ENCODE data around the gene ARL6IP5. TPM values are rescaled to one million over a fixed set of nuclear protein-coding genes. Genes with fewer than 3 reads are reported as not detected.

ARL6IP5 gene
- total and polyA plus RNA-seq, 9 of the 15 experiments (the other 6 are each of a cell fraction or from before 2014, with no cell fraction given): 10.3 to 54.0 (median 12.7) TPM

DNA sequence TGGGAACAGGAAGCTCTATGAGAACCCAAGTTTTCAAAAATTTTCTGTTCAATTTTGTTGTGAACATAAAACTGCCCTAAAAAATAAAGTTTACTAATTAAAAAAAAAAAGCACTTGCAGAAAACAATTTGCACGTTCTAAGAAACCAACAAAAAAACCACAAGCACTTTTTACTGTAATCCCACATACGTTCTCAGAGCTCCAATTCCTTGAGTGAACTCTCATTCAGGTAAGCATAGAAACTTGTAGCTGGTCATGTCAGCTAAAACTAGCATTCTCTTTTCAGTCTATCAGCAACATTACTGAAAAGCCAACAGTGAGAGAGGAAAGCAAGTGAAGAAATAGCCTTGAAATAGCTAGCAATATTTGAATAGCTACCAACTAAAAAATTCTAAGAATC is 21.1 kb upstream of the ARL6IP5 start:
- H4K20me1 ChIP-seq (replicated peaks; ENCODE audit: control insufficient read depth, insufficient read depth, low read length): no peaks in the 10 kb centered on the region
- 82% methylated on average over 2 of the region's 2 CpGs for WGBS (ENCODE audit: insufficient coverage, low coverage, missing lambda C conversion rate)
- TF ChIP-seq SMAD2 (IDR thresholded peaks at IDR 0.05; ENCODE audit: low read depth, low read length): no peak
- TF ChIP-seq MEIS2 (IDR thresholded peaks at IDR 0.05; ENCODE audit: partially characterized antibody): no peak
- H3K79me2 ChIP-seq (ENCODE audit: control insufficient read depth, insufficient read depth, low read length): no peaks in the 10 kb centered on the region
- H3K4me1 ChIP-seq (replicated peaks in 1 of 2; ENCODE audit: control insufficient read depth in 2 of 2, insufficient read depth in 2 of 2, low read length in 2 of 2): no peaks in the 10 kb centered on the region
- no peak for ATAC-seq
- CTCF ChIA-PET (ENCODE audit: low intra/inter-chr PET ratio): no interaction called here
- no peaks in the 10 kb centered on the region for H3K27me3 ChIP-seq (ENCODE audit: control insufficient read depth in 2 of 2, insufficient read depth in 2 of 2, low read length in 2 of 2)
- POLR2A ChIA-PET: interaction anchor here (1.0 to 1.6 kb wide), 2 partner anchors 10 to 37 kb away, joined by 4 to 7 read pairs; no protein-coding TSS in a partner anchor
- H3K9ac ChIP-seq (ENCODE audit: insufficient read depth in 1 of 2, low read depth in 2 of 2, low read length in 2 of 2): no peak overlapping the region
- no TSS peak for BruUV-seq (replicated peaks)
- H3K27ac ChIP-seq (ENCODE audit: extremely low read depth, low read depth, low read length): no peak overlapping the region
- intact Hi-C loops (cut with micrococcal nuclease) (no loop called here), in situ Hi-C loops (cut with MboI) (no loop called here)
- no peak overlapping the region for H3K4me2 ChIP-seq (ENCODE audit: insufficient read depth, low read length)
- no peaks in the 10 kb centered on the region for H3K9me1 ChIP-seq (ENCODE audit: control insufficient read depth, insufficient read depth, low read length)
- H3K36me3 ChIP-seq (ENCODE audit: control insufficient read depth, insufficient read depth, low read length): peaks cover 52% of the 10 kb centered on the region
- no peak for FAIRE-seq
- no peak overlapping the region for H3K4me3 ChIP-seq
- H2AFZ ChIP-seq (ENCODE audit: low read depth, low read length): no peak overlapping the region
- DNase-seq (ENCODE audit: extremely low read depth in 1 of 4, low spot score in 3 of 4): no peak
- H3K9me3 ChIP-seq (replicated peaks; ENCODE audit: control insufficient read depth, insufficient read depth, low read depth, low read length): no peaks in the 10 kb centered on the region

DNA sequence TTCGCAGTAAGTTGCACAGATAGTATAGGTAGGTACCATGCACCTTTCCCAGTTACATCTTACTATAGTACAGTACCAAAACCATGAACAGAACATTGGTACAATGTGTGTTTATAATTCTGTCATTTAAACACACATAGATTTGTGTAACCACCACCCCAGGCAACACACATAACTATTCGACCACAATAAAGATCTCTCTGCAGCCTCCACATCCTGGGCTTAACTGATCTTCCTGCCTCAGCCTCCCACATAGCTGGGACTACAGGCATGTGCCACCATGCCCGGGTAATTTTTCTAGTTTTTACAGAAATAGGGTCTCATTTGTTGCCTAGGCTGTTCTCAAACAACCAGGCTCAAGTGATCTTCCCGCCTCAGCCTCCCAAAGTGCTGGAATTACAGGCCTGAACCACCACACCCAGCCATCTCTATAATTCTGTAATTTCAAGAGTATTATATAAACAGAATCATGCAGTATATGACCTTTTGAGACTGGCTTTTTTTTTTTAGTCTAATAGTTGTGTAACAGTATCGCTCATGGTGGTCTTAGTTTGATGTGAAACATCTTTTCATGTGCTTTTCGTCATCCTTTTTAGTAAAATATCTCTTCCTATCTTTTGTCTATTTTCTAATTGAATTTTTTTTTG is 19.3 kb upstream of the ARL6IP5 start:
- no peak for ATAC-seq
- peaks cover 37% of the 10 kb centered on the region; the same call in 2 of the 3 replicates for H3K36me3 ChIP-seq (ENCODE audit: control insufficient read depth, insufficient read depth, low read length)
- ChIA-PET POLR2A (no interaction called here), CTCF (ENCODE audit: low intra/inter-chr PET ratio) (no interaction called here)
- BruUV-seq (replicated peaks): no TSS peak
- H3K4me2 ChIP-seq (ENCODE audit: insufficient read depth, low read length): no peak overlapping the region
- H3K9me3 ChIP-seq (replicated peaks; ENCODE audit: control insufficient read depth, insufficient read depth, low read depth, low read length): no peaks in the 10 kb centered on the region
- H3K27me3 ChIP-seq (ENCODE audit: control insufficient read depth in 2 of 2, insufficient read depth in 2 of 2, low read length in 2 of 2): no peaks in the 10 kb centered on the region
- no peaks in the 10 kb centered on the region for H3K4me1 ChIP-seq (replicated peaks in 1 of 2; ENCODE audit: control insufficient read depth in 2 of 2, insufficient read depth in 2 of 2, low read length in 2 of 2)
- H3K9ac ChIP-seq (ENCODE audit: insufficient read depth in 1 of 2, low read depth in 2 of 2, low read length in 2 of 2): no peak overlapping the region
- WGBS (ENCODE audit: insufficient coverage, low coverage, missing lambda C conversion rate): 88% methylated on average over 6 of the region's 6 CpGs
- FAIRE-seq: no peak
- TF ChIP-seq KLF16 (IDR thresholded peaks at IDR 0.05) (no peak), ZNF395 (CRISPR knock-in tag; IDR thresholded peaks at IDR 0.05) (no peak), CREB3 (tag; conservative IDR thresholded peaks at IDR 0.05; ENCODE audit: low read depth) (no peak), EP300 (IDR thresholded peaks at IDR 0.05; ENCODE audit: low read length) (no peak), ZC3H11A (IDR thresholded peaks at IDR 0.05; ENCODE audit: low read depth, low read length) (no peak)
- in situ Hi-C loops (cut with MboI): no loop called here
- no peak overlapping the region for H3K4me3 ChIP-seq
- H3K9me1 ChIP-seq (ENCODE audit: control insufficient read depth, insufficient read depth, low read length): no peaks in the 10 kb centered on the region
- no peak overlapping the region for H3K27ac ChIP-seq (ENCODE audit: extremely low read depth, low read depth, low read length)
- DNase-seq (ENCODE audit: extremely low read depth in 1 of 4, low spot score in 3 of 4): no peak
- H4K20me1 ChIP-seq (replicated peaks; ENCODE audit: control insufficient read depth, insufficient read depth, low read length): no peaks in the 10 kb centered on the region
- H3K79me2 ChIP-seq (ENCODE audit: control insufficient read depth, insufficient read depth, low read length): no peaks in the 10 kb centered on the region
- H2AFZ ChIP-seq (ENCODE audit: low read depth, low read length): no peak overlapping the region
- intact Hi-C loops (cut with micrococcal nuclease): no loop called here

Measured in K562 (cell line).